GM19240 (cell line): ENCODE measurements around the gene PRR14.
"Not testable (repeated sequence)": the region's sequence is repeated elsewhere in the genome, so short reads cannot be mapped to it uniquely, and the experiment has no call there.

Experiments
- DNase-seq: peaks from one replicate; pipeline ENCODE4 v3.0.0; 2011; ENCODE audit warnings: low spot score; ENCODE audit not compliant: insufficient read length

Gene PRR14

GRCh38 chr16:30688701-30689100, 37.9 kb downstream of the PRR14 start:
- no peak for DNase-seq

- DNase-seq = no peak
Observed at GRCh38 chr16:30691907-30692306, 41.1 kb downstream of the PRR14 start.

- DNase-seq = no peak
Observed at GRCh38 chr16:30692396-30693064, 41.8 kb downstream of the PRR14 start.

GRCh38 chr16:30694926-30695693, 44.4 kb downstream of the PRR14 start:
- DNase-seq = no peak

- not testable (repeated sequence) for DNase-seq
Observed at GRCh38 chr16:30696646-30697045, 45.9 kb downstream of the PRR14 start.

- DNase-seq = peak; percentile 94
Observed at GRCh38 chr16:30697264-30698138, 46.7 kb downstream of the PRR14 start.

GRCh38 chr16:30698139-30698815, 47.5 kb downstream of the PRR14 start:
- peak; percentile 85 for DNase-seq

- DNase-seq = peak; percentile 65
Observed at GRCh38 chr16:30698816-30699614, 48.3 kb downstream of the PRR14 start, which contains the start of gene SRCAP. Gene SRCAP (plus strand): TSS chr16:30699171. CDS start chr16:30700825, 1,654 bp downstream.

- no peak for DNase-seq
Observed at GRCh38 chr16:30699615-30700099, 48.9 kb downstream of the PRR14 start.

- DNase-seq = no peak
Observed at GRCh38 chr16:30700491-30700890, 49.7 kb downstream of the PRR14 start.

GRCh38 chr16:30700971-30701370, 50.2 kb downstream of the PRR14 start:
- no peak for DNase-seq

- not testable (repeated sequence) for DNase-seq
Observed at GRCh38 chr16:30703071-30703470, 52.3 kb downstream of the PRR14 start.

GRCh38 chr16:30703971-30704370, 53.2 kb downstream of the PRR14 start:
- DNase-seq = no peak
